ENCODE measurements around the gene CSGALNACT2. TPM values are rescaled to one million over a fixed set of nuclear protein-coding genes. Genes with fewer than 3 reads are reported as not detected.

The CSGALNACT2 gene
- total and polyA plus RNA-seq, 2 of the 13 experiments (the other 11 are each of a cell fraction or from before 2014, with no cell fraction given), result 3.3 to 7.1 TPM

DNA sequence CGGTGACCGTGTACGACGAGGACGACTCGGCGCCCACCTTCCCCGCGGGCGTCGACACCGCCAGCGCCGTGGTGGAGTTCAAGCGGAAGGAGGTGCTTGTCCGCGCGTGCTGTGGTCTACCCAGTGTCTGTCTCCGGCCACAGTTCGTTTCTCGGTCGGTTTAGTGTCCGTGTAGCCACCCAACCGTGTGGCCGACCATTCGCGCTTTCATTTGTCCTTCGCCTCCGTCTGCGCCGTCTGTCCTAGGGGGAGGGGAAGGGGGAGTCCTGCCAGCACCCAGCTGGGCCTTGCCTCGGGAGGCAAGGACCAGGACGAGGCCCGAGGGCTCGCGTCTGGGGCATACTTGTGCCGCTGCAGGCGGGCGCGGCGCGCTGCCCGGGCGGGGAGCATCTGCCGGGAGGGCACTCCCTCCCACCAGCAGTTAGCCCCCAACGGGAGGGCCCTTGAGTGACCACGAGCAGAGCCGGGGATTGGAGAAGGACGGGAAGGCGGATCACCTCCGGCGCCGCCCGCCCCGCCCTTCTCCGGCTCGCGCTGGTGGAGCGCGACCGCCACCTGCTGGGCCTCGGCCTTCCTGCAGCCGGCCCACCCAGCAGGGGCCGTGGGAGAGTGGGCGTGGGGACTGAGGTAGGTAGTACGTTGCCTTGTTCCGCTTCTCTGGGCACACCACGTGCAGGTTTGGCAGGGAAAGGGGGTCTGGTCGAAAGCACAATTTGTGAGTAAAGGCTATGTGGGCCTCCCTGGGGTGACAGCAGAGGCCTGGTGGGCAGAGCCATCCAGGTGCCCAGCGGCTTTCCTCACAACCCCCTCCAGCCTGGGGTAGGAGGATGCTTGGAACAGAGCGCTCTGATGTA lies 32.9 kb upstream of the CSGALNACT2 start (continued):
- TF ChIP-seq, protein P1, sequence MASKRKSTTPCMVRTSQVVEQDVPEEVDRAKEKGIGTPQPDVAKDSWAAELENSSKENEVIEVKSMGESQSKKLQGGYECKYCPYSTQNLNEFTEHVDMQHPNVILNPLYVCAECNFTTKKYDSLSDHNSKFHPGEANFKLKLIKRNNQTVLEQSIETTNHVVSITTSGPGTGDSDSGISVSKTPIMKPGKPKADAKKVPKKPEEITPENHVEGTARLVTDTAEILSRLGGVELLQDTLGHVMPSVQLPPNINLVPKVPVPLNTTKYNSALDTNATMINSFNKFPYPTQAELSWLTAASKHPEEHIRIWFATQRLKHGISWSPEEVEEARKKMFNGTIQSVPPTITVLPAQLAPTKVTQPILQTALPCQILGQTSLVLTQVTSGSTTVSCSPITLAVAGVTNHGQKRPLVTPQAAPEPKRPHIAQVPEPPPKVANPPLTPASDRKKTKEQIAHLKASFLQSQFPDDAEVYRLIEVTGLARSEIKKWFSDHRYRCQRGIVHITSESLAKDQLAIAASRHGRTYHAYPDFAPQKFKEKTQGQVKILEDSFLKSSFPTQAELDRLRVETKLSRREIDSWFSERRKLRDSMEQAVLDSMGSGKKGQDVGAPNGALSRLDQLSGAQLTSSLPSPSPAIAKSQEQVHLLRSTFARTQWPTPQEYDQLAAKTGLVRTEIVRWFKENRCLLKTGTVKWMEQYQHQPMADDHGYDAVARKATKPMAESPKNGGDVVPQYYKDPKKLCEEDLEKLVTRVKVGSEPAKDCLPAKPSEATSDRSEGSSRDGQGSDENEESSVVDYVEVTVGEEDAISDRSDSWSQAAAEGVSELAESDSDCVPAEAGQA (IDR thresholded peaks at IDR 0.05; ENCODE audit: low read depth), result no peak
- TF ChIP-seq, protein P1 (CRISPR knock-in tag; IDR thresholded peaks at IDR 0.05; ENCODE audit: borderline replicate concordance), result no peak
- TF ChIP-seq SIN3A (IDR thresholded peaks at IDR 0.05; ENCODE audit: borderline replicate concordance, low read depth, low read length) (no peak), ZNF337 (CRISPR knock-in tag; IDR thresholded peaks at IDR 0.05; ENCODE audit: borderline replicate concordance, low read depth) (no peak), ZC3H4 (CRISPR knock-in tag; IDR thresholded peaks at IDR 0.05; ENCODE audit: borderline replicate concordance) (no peak), LRRFIP1 (CRISPR knock-in tag; conservative IDR thresholded peaks at IDR 0.05) (no peak), MIER2 (CRISPR knock-in tag; IDR thresholded peaks at IDR 0.05) (no peak), DPF2 (CRISPR knock-in tag; IDR thresholded peaks at IDR 0.05; ENCODE audit: borderline replicate concordance, low read depth) (0 out of 2 replicates have a peak, but pooled peaks have one; percentile 31), AGO2 (optimal IDR thresholded peaks at IDR 0.05; ENCODE audit: low read depth, low read length) (no peak), ZBTB38 (CRISPR knock-in tag; IDR thresholded peaks at IDR 0.05) (peak; percentile 55), ZIK1 (CRISPR knock-in tag; IDR thresholded peaks at IDR 0.05; ENCODE audit: borderline replicate concordance, low read depth) (no peak)
- TF ChIP-seq, protein P2, sequence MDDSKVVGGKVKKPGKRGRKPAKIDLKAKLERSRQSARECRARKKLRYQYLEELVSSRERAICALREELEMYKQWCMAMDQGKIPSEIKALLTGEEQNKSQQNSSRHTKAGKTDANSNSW (CRISPR knock-in tag; IDR thresholded peaks at IDR 0.05; ENCODE audit: borderline replicate concordance), result no peak
- TF ChIP-seq, protein P3, sequence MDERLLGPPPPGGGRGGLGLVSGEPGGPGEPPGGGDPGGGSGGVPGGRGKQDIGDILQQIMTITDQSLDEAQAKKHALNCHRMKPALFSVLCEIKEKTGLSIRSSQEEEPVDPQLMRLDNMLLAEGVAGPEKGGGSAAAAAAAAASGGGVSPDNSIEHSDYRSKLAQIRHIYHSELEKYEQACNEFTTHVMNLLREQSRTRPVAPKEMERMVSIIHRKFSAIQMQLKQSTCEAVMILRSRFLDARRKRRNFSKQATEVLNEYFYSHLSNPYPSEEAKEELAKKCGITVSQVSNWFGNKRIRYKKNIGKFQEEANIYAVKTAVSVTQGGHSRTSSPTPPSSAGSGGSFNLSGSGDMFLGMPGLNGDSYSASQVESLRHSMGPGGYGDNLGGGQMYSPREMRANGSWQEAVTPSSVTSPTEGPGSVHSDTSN (CRISPR knock-in tag; IDR thresholded peaks at IDR 0.05), result no peak
- TF ChIP-seq, protein P4, sequence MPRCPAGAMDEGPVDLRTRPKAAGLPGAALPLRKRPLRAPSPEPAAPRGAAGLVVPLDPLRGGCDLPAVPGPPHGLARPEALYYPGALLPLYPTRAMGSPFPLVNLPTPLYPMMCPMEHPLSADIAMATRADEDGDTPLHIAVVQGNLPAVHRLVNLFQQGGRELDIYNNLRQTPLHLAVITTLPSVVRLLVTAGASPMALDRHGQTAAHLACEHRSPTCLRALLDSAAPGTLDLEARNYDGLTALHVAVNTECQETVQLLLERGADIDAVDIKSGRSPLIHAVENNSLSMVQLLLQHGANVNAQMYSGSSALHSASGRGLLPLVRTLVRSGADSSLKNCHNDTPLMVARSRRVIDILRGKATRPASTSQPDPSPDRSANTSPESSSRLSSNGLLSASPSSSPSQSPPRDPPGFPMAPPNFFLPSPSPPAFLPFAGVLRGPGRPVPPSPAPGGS (CRISPR knock-in tag; IDR thresholded peaks at IDR 0.05), result no peak
- TF ChIP-seq, protein P5, sequence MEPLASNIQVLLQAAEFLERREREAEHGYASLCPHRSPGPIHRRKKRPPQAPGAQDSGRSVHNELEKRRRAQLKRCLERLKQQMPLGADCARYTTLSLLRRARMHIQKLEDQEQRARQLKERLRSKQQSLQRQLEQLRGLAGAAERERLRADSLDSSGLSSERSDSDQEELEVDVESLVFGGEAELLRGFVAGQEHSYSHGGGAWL (CRISPR knock-in tag; IDR thresholded peaks at IDR 0.05), result no peak

Measured in HepG2 (cell line).